ENCODE data around the gene TMEM126A. TPM values are rescaled to one million over a fixed set of nuclear protein-coding genes. Genes with fewer than 3 reads are reported as not detected.

Gene TMEM126A
- polyA plus RNA-seq, 1 donor from 2014 or later: 115 TPM

GRCh38 chr11:85694385-85694980 lies 46.7 kb downstream of the TMEM126A start:
- Histone ChIP-seq H3K79me2 (replicated peaks; ENCODE audit: insufficient read depth, low read length) (no peaks in the 10 kb centered on the region), H3K9me3 (ENCODE audit: low read length) (no peaks in the 10 kb centered on the region), H3K9ac (ENCODE audit: low read length) (no peak overlapping the region), H3K9me2 (ENCODE audit: insufficient read depth, low read length) (no peaks in the 10 kb centered on the region), H3K27ac (ENCODE audit: low read length) (no peak overlapping the region), H3F3A (ENCODE audit: insufficient read depth, low read length, poor library complexity, severe bottlenecking) (no peaks in the 10 kb centered on the region), H2AFZ (ENCODE audit: low read depth, low read length) (no peak overlapping the region), H3K36me3 (ENCODE audit: insufficient read depth, low read length) (no peaks in the 10 kb centered on the region), H4K20me1 (ENCODE audit: insufficient read depth) (no peaks in the 10 kb centered on the region), H3K27me3 (ENCODE audit: insufficient read depth, low read depth, low read length) (no peaks in the 10 kb centered on the region), H3K4me2 (ENCODE audit: low read length) (no peak overlapping the region), H3K4me3 (ENCODE audit: low read length) (no peak overlapping the region)
- TF ChIP-seq RAD21 (conservative IDR thresholded peaks at IDR 0.05): peak; percentile 62
- TF ChIP-seq EP300 (conservative IDR thresholded peaks at IDR 0.05; ENCODE audit: poor library complexity, severe bottlenecking): no peak
- TF ChIP-seq EZH2 (IDR thresholded peaks at IDR 0.05; ENCODE audit: borderline replicate concordance, insufficient read depth, low read length, poor library complexity, severe bottlenecking): no peak
- TF ChIP-seq SMC3 (conservative IDR thresholded peaks at IDR 0.05; ENCODE audit: poor library complexity): peak; percentile 61
- TF ChIP-seq, protein P1, sequence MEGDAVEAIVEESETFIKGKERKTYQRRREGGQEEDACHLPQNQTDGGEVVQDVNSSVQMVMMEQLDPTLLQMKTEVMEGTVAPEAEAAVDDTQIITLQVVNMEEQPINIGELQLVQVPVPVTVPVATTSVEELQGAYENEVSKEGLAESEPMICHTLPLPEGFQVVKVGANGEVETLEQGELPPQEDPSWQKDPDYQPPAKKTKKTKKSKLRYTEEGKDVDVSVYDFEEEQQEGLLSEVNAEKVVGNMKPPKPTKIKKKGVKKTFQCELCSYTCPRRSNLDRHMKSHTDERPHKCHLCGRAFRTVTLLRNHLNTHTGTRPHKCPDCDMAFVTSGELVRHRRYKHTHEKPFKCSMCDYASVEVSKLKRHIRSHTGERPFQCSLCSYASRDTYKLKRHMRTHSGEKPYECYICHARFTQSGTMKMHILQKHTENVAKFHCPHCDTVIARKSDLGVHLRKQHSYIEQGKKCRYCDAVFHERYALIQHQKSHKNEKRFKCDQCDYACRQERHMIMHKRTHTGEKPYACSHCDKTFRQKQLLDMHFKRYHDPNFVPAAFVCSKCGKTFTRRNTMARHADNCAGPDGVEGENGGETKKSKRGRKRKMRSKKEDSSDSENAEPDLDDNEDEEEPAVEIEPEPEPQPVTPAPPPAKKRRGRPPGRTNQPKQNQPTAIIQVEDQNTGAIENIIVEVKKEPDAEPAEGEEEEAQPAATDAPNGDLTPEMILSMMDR (IDR thresholded peaks at IDR 0.05; ENCODE audit: poor library complexity, severe bottlenecking): peak; percentile 60
- no peak for TF ChIP-seq POLR2AphosphoS5 (IDR thresholded peaks at IDR 0.05)
- no peak for TF ChIP-seq TAF1 (IDR thresholded peaks at IDR 0.05; ENCODE audit: low read depth)
- no peak for TF ChIP-seq REST (IDR thresholded peaks at IDR 0.05; ENCODE audit: borderline replicate concordance)
- TF ChIP-seq MXI1 (conservative IDR thresholded peaks at IDR 0.05; ENCODE audit: poor library complexity, severe bottlenecking): no peak

DNA sequence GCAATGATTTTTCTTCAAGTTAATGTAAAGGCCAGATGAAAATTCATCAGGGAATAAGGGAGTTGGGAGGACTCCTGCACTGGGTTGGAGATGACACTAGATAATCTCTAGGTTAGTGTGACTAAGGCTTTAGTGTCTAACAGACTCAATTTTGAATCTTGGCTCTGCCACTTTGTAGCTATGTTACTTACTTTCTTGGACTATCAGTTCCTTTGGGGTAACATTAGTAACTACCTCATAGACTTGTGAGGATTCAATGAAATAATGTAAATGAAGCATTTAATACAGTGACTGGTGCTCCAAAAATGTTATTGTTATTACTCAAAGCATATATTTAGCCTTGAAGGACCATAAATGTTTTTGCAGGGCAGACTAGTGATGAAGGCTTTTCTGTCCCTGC lies 47.8 kb downstream of the TMEM126A start:
- Histone ChIP-seq H3K36me3 (ENCODE audit: insufficient read depth, low read length) (no peaks in the 10 kb centered on the region), H3K27me3 (ENCODE audit: insufficient read depth, low read depth, low read length) (no peaks in the 10 kb centered on the region), H3K4me2 (ENCODE audit: low read length) (no peak overlapping the region), H3K27ac (ENCODE audit: low read length) (no peak overlapping the region), H3K4me3 (ENCODE audit: low read length) (no peak overlapping the region), H4K20me1 (ENCODE audit: insufficient read depth) (no peaks in the 10 kb centered on the region), H3K9ac (ENCODE audit: low read length) (no peak overlapping the region), H3F3A (ENCODE audit: insufficient read depth, low read length, poor library complexity, severe bottlenecking) (no peaks in the 10 kb centered on the region), H3K79me2 (replicated peaks; ENCODE audit: insufficient read depth, low read length) (no peaks in the 10 kb centered on the region), H3K9me3 (ENCODE audit: low read length) (no peaks in the 10 kb centered on the region), H2AFZ (ENCODE audit: low read depth, low read length) (no peak overlapping the region), H3K9me2 (ENCODE audit: insufficient read depth, low read length) (no peaks in the 10 kb centered on the region)
- TF ChIP-seq RAD21 (conservative IDR thresholded peaks at IDR 0.05): no peak
- no peak for TF ChIP-seq EZH2 (IDR thresholded peaks at IDR 0.05; ENCODE audit: borderline replicate concordance, insufficient read depth, low read length, poor library complexity, severe bottlenecking)

Measured in neural cell (in vitro differentiated cells).